SH-SY5Y (cell line): ENCODE data around the gene PPID.

Source experiments
- GATA2 ChIP-seq: IDR thresholded peaks from 2 replicates; pipeline ENCODE4 v1.6.1; 2011; ENCODE audit warnings: mild to moderate bottlenecking, low read depth, low read length
- GATA3 ChIP-seq: IDR thresholded peaks from 2 replicates; pipeline ENCODE4 v1.6.1; 2011; ENCODE audit warnings: low read depth, mild to moderate bottlenecking, low read length, moderate library complexity

Gene PPID

DNA sequence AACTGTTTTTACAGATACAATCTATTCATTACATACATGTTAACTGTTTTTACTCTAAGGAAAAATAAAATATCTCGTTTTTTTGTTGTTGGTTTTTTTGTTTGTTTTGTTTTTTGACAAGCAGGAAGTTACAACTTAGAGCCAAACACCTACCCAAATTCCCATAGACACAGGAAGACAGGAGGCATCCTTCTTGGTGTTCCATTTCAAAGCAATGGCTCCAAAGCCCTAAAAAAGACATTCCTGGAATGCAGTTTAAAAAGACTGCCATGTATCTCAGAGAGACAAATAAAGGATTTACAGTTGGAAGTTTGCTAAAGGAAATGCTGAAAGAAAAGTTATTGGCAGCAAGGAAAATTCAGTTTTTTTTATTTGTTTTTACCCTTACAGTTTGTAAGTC is 34.4 kb downstream of the PPID start:
- TF ChIP-seq GATA2, result no peak
- TF ChIP-seq GATA3, result no peak

DNA sequence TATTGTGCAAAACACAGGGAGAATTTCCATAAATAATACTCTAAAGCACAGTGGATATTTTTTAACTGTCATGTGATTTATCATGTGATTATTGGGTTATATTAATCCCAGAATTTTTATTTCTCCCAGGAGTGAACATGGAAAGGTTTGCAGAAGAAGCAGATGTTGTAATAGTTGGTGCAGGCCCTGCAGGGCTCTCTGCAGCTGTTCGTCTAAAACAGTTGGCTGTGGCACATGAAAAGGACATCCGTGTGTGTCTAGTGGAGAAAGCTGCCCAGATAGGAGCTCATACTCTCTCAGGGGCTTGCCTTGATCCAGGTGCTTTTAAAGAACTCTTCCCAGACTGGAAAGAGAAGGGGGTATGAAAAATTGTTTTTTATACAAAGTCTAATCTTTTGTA is 41.1 kb downstream of the PPID start:
- TF ChIP-seq GATA3 (no peak), GATA2 (no peak)

DNA sequence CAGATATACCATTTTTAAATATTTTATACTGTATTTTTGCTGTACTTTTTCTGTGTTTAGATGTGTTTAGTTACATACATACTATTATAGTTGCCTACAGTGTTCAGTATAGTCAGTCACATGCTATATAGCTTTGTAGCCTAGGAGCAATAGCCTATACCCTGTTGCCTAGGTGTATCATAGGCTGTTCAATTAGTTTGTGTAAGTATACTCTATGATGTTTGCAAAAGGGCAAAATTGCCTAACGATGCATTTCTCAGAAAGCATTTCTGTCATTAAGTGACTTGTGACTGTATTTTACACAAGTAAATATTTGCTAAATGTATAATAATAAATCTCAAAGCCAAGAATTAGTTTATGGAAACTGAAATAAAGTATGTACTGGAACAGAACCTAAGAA is 41.6 kb downstream of the PPID start:
- TF ChIP-seq GATA2, result no peak
- no peak for TF ChIP-seq GATA3

DNA sequence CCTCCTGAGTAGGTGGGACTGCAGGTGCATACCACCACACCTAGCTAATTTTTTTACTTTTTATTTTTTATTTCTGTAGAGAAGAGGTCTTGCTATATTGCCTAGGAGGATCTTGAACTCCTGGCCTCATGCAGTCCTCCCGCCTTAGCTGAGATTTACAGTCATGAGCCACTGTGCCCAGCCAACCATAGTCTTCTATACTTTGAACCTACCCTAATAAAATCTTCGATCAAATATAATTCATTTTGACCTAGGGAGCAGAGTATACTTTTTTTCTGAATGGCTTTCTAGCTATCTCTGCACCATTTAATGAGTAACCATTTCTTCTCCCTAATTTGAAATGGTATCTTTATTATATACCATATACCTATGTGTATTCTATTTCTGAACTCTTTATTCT is 44.4 kb downstream of the PPID start:
- TF ChIP-seq GATA3 (no peak), GATA2 (no peak)

DNA sequence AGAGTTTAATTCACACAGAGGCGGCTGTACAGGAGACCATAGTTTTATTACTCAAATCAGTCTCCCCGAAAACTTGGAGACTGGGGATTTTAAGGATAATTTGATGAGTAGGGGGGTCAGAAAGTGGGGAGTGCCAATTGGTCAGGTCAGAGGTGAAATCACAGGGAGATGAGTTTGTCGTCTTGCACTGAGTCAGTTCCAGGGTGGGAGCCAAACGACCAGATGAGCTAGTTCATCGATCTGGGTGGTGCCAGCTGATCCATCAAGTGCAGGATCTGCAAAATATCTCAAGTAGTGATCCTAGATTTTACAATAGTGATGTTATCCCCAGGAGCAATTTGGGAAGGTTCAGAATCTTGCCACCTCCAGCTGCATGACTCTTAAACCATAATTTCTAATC is 47.1 kb downstream of the PPID start:
- TF ChIP-seq GATA3 (no peak), GATA2 (no peak)

DNA sequence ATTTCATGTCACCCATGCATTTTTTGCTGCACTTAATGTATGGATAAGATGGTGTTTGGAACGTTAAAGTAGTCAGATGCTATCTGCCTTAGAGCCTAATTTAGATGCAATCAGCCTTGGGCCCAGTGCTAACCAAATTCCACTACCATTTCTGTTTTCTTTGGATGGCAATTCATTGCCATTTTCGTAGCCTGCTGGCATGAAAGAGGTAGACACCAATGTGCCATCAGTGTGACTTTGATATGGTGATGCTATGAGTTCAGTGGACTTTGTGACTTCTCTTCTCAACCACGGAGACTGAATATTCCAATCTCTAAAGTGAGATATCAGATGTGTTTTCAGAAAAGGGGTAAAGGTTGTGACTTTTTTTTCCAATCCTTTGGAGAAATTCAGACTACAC is 49.6 kb downstream of the PPID start:
- TF ChIP-seq GATA2 (no peak), GATA3 (no peak)

DNA sequence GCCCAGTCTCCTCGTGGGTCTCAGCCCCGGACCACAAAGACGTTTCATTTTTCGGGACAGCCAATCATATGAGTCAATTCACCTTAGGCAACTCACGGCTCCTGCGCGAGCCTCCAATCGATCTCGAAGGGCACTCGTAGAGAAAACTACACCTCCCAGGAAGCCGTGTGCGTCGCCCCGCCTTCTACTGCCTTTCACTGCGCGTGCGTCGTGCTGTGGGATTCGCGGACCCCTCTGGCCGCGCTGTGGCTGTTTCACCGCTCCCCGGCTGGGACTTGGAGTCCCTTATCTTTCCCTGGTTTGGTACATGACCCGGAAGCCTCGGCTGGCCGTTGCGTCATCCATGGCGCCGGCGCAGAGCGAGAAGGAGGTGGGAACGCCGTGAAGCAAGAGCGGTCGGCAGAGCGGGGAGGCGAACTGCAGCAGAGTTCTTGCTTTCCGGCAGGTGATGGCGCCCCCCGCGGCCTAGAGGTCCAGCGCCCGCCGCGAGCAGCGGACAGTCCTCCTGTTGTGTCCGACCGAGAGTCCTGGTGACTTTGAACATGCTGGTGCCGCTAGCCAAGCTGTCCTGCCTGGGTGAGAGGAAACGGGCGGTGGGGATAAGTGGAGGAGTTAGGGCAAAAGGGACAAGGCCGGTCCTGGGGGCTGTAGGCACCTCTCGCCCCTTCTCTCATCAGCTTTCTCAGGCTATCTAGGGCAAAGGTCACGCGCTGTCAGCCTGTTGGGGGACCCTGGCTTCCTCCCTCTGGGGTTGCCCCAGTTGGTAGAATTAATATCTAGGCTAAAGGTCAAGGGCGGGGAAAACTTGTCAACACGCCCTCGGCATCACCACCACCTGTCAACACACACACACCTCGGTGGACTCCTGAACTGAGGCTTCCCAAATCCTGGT is 51.0 kb downstream of the PPID start, which contains the start of gene ETFDH:
ETFDH (plus strand) TSS at position 382 of the 892 bp plus-strand sequence; CDS start at position 543, 161 bp downstream.
- TF ChIP-seq GATA2 (peak; percentile 89), GATA3 (no peak)

DNA sequence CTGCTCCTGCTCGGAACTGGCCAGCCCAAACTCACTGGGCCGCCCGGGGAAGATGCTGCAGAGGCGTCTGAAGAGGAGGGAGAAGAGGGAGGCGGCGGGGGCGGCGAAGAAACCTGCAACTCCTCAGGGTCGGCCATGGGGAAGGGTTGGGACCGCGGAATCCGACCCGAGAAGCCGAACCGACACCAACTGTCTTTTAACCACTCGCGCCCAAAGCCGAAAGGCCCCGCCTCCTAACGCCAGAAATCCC is 51.6 kb downstream of the PPID start, which contains the start of gene C4orf46:
C4orf46 (minus strand) TSS at position 223 of the 250 bp plus-strand sequence; CDS start at position 137, 86 bp downstream.
- TF ChIP-seq GATA3 (no peak), GATA2 (no peak)

DNA sequence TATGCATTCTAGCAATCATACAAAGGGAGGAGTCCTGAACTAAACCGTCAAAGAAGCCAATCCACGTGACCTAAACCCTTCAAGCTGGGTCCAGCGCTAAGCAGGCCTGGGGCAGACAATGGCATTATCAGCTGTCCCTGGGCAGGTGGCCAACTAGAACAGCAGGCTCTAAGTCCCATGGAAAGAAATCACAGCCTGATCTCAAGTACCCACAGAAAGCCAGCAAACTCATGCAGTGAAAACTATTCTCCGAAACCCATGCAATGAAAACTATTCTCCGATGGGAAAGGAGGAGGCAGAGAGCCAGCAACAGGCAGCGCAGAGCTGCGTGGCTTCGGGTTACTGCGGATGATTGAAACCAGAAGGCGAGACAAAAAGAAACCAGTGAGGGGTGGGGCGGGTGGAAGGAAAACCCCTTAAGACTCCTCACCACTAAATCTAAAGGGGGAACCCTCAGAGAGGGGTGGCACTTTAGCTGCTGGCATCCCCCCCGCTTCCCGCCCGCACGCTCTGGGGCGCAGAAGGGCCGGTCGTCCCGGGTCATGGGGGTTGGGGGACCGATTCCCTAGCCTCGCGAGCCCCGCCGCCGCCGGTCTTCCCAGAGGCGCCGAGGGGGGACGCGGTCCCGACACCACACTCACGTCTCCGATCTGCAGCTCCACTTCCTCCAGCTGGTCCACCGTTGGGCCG is 52.1 kb downstream of the PPID start:
- TF ChIP-seq GATA2 (no peak), GATA3 (no peak)

DNA sequence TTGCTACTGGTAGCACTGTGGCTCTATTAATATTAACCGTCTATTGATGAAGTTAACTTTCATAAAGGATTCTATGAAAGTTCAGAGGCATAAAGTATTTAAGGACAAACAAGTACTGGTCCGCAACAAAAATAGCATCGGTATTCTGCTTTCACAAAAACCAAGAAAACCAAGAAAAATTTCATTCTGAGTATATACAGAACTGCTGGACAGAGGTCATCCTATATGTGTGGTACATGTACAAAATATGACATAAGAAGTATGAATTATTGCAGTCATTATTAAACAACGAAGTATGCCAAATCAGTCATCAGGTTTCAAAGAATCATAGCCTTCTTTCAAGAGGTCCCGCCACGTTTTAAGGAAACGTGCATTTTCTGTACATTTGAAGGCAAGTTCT is 53.9 kb downstream of the PPID start:
- no peak for TF ChIP-seq GATA3

DNA sequence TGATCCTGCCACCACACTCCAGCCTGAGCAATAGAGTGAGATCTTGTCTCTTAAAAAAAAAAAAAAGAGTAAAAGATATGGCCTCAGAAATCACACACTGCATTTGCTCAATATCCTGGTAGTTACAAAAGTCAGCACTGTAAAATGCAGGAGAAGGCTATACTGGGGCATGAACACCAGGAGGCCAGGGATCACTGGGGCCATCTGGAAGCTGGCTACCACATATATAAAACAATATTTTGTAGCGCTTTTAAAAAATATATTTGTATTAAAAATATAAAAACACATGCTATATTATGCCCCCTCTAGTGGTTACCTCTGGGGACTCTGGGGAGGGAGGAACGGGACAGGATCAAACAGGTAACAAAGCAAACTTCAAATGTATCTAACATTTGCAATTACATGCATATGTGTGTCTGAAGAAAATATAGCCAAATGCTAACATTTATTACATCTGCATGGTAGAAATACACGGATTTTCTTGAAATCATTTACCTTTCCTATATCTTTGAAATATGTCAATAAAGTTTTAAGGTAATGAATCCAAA is 55.5 kb downstream of the PPID start:
- no peak for TF ChIP-seq GATA3
- no peak for TF ChIP-seq GATA2

DNA sequence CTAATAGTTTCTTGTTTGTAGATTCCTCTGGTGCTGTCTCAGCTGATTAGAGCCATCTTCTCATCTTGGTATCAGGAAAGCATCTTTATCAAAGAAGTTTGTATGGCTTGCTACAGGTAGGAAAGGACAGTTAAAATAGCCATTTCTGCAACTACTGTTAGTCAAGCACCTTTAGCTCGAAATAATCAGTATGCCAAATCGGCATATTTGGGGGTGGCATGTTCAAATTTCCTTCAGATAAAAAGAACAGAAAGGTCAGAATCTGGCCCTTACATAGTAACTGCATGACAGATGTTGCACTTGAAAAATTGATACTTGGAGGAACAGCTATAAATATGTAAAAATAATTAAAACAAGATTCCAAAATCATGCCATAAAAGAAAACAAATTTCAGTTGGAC is 56.3 kb downstream of the PPID start:
- TF ChIP-seq GATA3, result no peak
- TF ChIP-seq GATA2, result no peak

DNA sequence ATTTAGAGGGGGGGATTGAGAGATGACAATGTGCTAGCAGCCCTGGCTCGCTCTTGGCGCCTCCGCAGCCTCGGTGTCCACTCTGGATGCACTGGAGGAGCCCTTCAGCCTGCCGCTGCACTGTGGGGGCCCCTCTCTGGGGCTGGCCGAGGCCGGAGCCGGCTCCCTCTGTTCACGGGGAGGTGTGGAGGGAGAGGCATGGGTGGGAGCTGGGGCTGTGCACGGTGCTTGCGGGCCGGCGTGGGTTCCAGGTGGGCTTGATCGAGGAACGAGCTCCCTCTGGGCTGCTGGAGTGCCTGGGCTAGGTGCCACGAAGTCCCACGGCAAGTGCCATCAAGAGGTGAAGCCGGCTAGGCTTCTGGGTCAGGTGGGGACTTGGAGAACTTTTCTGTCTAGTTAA is 58.4 kb downstream of the PPID start:
- TF ChIP-seq GATA2, result no peak
- no peak for TF ChIP-seq GATA3
